A673 (cell line): ENCODE results near the gene SMAD5. TPM values are rescaled to one million over a fixed set of nuclear protein-coding genes. Genes with fewer than 3 reads are reported as not detected.

Experiments
- BruUV-seq: library from RNA; stranded (reverse); fragments of 400-500 nt; replicated peaks from 2 replicates; lab custom pipeline; 2021; lab: Mats Ljungman, UMichigan
- CTCF ChIA-PET: fragments of 300-600 bp; sonication (Branson Sonifier 250); formaldehyde crosslinking; loops from one replicate; lab custom pipeline; 2022; ENCODE audit warnings: antibody characterized with exemption; lab: Charles Lee
- POLR2A ChIA-PET: fragments of 300-600 bp; sonication (Branson Sonifier 250); formaldehyde crosslinking; loops from one replicate; lab custom pipeline; 2022; ENCODE audit warnings: antibody characterized with exemption; ENCODE audit not compliant: low non-redundant PET; lab: Charles Lee
- DNase-seq: peaks from one replicate; pipeline ENCODE4 v3.0.0-alpha.2; 2015; ENCODE audit warnings: low spot score
- H3K27ac ChIP-seq: fragments of 200-600 bp; sonication (generic); 2 replicates; pipeline ENCODE4 v1.5.1; 2016; ENCODE audit warnings: mixed run types, low read depth, mild to moderate bottlenecking, mixed read lengths, antibody characterized with exemption, low read length; ENCODE audit not compliant: poor library complexity, severe bottlenecking
- H3K27me3 ChIP-seq: fragments of 200-600 bp; sonication (generic); replicated peaks from 2 replicates; pipeline ENCODE4 v1.6.1; 2017; ENCODE audit warnings: mixed run types, low read depth, mild to moderate bottlenecking, mixed read lengths, antibody characterized with exemption, low read length; ENCODE audit not compliant: insufficient read depth, poor library complexity
- H3K36me3 ChIP-seq: fragments of 200-600 bp; sonication (generic); 2 replicates; pipeline ENCODE4 v1.6.1; 2016; ENCODE audit warnings: mixed run types, mild to moderate bottlenecking, mixed read lengths, antibody characterized with exemption, low read length; ENCODE audit not compliant: insufficient read depth, poor library complexity, severe bottlenecking
- H3K4me1 ChIP-seq: fragments of 200-600 bp; sonication (generic); 2 replicates; pipeline ENCODE4 v1.6.1; 2017; ENCODE audit warnings: mixed run types, mild to moderate bottlenecking, mixed read lengths, antibody characterized with exemption, low read length; ENCODE audit not compliant: insufficient read depth, poor library complexity, severe bottlenecking
- H3K4me3 ChIP-seq: fragments of 200-600 bp; sonication (generic); 2 replicates; pipeline ENCODE4 v1.5.1; 2016; ENCODE audit warnings: low read depth, mixed run types, mild to moderate bottlenecking, mixed read lengths, low read length; ENCODE audit not compliant: poor library complexity, severe bottlenecking
- H3K9me3 ChIP-seq: fragments of 200-600 bp; sonication (generic); 2 replicates; pipeline ENCODE4 v1.6.1; 2016; ENCODE audit warnings: mixed run types, low read depth, mild to moderate bottlenecking, mixed read lengths, antibody characterized with exemption, low read length; ENCODE audit not compliant: poor library complexity, severe bottlenecking
- CTCF ChIP-seq: fragments of 300-800, 200-600 bp; sonication (generic); conservative IDR thresholded peaks from 2 replicates; pipeline ENCODE4 v1.5.1; 2017; ENCODE audit warnings: low read depth, mild to moderate bottlenecking, antibody characterized with exemption, low read length, moderate library complexity, mixed read lengths
- EZH2 ChIP-seq: fragments of 200-600 bp; sonication (generic); IDR thresholded peaks from 2 replicates; pipeline ENCODE4 v1.6.1; 2017; ENCODE audit warnings: borderline replicate concordance, low read depth, mild to moderate bottlenecking, mixed read lengths, antibody characterized with exemption, low read length; ENCODE audit not compliant: poor library complexity, severe bottlenecking
- intact Hi-C: fragments of 100-400 bp; cut with micrococcal nuclease; formaldehyde crosslinking; loops from one replicate; pipeline ENCODE4 v1.10.0; 2022; ENCODE audit not compliant: unreplicated experiment
- total RNA-seq: library from RNA; stranded (reverse); gene quantifications from 2 replicates; pipeline ENCODE4 v1.2.3, GENCODE V29; 2021

SMAD5 gene
- total RNA-seq, 1 experiment from 2014 or later: 72.0 TPM

DNA sequence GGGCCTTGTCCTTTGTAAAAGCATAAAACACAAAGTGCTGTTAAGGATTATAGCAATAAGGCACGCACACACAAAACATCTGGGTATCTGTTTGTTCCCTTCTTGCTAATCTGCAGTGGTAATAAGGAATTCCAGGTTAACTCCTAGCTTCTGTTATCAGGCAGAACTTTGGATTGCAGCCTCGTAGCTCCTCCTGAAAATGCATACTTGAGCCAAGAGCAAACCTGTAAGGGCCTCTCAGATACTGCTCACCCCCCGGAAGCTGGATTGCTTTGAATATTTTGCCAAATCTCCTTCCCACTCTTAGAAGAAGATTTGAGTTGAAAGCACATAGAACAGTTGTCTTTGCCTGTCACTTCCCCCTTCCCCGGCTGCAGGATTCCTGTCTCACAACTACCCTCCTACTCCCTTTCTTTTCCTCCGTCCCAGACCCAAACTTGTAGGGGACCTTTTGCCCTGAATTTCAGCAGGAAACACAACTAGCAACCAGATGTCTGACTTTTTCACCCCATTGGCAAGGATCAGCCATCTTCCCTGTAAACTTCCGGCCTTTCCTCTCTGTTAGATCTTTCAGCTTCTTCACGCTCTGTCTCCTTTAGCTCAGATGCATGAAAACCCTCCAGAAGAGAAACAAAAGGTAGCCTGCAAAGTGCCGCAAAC, 28.2 kb upstream of the SMAD5 start:
- CTCF ChIA-PET: interaction anchor here (1.0 kb wide), 1 partner anchor 107 kb away, joined by 3 read pairs; no protein-coding TSS in a partner anchor

DNA sequence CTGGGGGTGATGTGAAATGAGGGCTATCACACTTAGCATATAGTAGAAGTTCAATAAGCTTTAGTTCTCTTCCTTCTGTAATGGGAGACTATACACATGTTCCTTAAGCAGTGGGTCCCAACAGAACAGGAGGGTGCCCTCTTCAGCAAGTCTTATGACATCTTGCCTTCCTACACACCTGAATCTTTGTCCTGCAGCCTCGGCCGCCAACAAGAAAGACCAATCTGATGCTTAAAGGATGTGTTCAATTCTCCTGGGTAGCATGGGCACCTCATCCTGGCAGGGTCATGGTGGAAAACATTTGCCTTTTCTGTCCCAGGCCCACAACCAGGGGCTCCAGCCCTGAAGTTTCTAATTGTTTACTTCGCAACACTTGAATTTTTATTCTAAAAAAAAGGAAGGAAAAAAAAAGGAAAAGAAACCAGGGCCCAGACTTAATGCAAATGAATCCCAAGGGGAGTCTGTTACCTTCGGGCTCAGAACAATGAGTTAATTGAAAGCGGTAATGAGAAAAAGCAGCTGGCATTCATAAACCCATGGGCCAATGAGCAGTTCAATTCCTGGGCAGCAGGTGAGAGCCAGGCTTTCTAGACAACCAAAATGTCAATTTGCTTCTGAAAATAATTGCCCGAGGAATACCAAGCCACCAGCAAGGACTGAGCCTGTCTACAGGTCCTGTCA, 26.2 kb upstream of the SMAD5 start:
- Histone ChIP-seq H3K4me1 (no peaks in the 10 kb centered on the region), H3K27me3 (peaks cover 4% of the 10 kb centered on the region), H3K4me3 (no peak overlapping the region), H3K27ac (no peak overlapping the region), H3K36me3 (no peaks in the 10 kb centered on the region), H3K9me3 (no peaks in the 10 kb centered on the region)
- intact Hi-C loops: no loop called here
- TF ChIP-seq CTCF (no peak), EZH2 (no peak)
- CTCF ChIA-PET: no interaction called here
- POLR2A ChIA-PET: no interaction called here
- DNase-seq: no peak
- no TSS peak for BruUV-seq

More for the DNA sequence above, 28.2 kb upstream of the SMAD5 start:
- intact Hi-C loops: no loop called here
- Histone ChIP-seq H3K27me3 (peaks cover 4% of the 10 kb centered on the region), H3K4me1 (no peaks in the 10 kb centered on the region), H3K36me3 (no peaks in the 10 kb centered on the region), H3K27ac (no peak overlapping the region), H3K9me3 (no peaks in the 10 kb centered on the region), H3K4me3 (no peak overlapping the region)
- BruUV-seq: no TSS peak
- POLR2A ChIA-PET: no interaction called here
- TF ChIP-seq EZH2 (no peak), CTCF (no peak)
- no peak for DNase-seq

DNA sequence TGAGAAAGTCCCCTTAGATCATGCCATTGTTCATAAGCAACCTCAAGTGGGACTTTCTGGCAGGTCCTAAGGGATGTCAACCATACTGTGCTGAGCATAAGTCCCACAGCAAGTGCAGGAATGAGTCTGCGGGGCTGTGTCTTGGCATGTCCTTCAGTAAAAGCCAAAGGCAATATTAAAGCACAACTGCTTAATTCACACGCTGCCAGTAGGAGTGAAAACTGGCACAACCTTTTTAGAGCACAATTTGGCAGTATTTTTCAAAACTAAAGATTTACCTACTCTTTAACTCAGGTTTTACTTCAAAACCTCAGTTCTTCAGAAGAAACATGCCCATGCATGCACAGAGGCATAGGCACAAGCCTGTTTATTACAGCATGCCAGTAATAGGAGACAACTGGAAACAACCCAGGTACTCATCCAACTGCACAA, 24.4 kb upstream of the SMAD5 start:
- Histone ChIP-seq H3K4me1 (no peaks in the 10 kb centered on the region), H3K9me3 (no peaks in the 10 kb centered on the region), H3K27me3 (peaks cover 4% of the 10 kb centered on the region), H3K36me3 (no peaks in the 10 kb centered on the region), H3K27ac (no peak overlapping the region), H3K4me3 (no peak overlapping the region)
- intact Hi-C loops: no loop called here
- no peak for DNase-seq
- no TSS peak for BruUV-seq
- ChIA-PET POLR2A (no interaction called here), CTCF (no interaction called here)
- TF ChIP-seq CTCF: no peak
- no peak for TF ChIP-seq EZH2
